ENCODE measurements around the gene DNAJB6.

Gene DNAJB6

DNA sequence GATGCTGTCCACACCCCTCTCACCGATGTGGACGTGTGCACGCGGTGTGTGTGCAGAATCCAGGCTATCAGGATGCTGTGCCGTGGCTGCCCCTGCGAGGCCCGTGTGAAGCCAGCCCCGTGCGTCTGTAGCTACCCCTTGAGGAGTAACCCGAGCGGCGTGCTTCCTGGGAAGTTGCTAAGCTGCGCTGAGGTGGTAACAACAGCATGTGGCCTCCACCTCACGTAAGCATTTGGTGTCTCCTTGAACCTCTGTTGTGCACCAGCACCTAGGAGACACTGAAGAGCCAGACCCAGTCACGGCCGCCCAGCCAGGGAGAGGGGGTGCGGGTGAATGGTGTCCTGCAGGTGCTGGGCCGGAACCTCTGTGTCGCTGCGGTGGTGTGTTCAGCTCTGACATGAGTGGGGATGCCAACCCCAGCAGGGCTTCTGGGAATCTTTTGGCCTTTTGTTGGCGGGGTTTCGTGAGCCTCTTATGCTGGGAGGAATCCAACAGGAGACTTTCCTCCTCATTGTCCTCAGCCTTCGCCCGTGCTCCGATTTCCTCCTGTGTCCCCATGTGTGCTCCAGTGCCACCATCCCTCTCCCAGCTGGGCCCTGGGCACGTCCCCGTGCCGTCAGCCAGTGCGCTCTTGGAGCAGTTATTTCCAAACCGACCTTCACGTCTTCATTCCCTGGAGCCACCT is 60.4 kb downstream of the DNAJB6 start:
- DNase-seq: no peak

DNA sequence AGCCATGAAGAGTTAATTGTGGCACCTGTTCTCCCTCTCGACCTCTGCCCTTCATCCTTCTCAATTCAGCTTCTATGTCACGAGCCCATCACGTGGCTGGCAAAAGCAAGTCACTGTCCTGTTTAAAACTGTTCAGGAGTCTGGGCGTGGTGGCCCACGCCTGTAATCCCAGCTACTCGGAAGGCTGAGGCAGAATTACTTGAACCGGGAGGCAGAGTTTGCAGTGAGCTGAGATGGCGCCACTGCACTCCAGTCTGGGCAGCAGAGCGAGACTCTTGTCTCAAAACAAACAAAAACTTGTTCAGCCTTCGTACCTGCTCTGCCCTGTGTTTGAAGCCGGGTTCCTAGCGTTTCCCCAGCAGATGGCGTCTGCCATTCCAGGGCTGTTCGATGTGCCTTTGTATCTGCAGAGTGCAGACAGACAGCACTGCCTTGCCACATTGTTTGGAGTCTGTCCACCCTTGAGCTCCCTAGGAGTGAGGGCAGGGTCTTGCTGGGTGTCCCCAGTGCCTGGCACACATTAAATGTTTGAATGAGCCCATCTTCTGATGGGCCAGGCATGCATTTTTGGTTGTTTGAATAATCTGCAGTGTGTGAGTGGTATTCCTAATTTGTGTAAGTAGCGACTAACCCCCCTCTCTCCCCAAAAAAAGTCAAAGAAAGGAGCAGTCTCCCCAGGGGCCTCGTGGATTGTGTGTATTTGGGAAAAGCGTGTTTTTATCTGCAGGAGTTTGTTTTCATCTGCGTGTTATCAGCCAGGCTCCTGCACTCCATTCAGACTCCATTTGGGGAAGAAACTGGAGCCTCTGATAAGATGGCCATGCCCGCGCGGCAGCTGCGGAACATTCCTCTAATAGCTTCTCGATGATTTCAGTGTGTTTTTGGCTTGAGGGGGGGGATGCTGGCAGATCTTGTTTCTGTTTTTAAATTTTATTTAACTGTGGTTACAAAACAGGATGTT is 61.2 kb downstream of the DNAJB6 start:
- DNase-seq: peak; percentile 32 to 48

DNA sequence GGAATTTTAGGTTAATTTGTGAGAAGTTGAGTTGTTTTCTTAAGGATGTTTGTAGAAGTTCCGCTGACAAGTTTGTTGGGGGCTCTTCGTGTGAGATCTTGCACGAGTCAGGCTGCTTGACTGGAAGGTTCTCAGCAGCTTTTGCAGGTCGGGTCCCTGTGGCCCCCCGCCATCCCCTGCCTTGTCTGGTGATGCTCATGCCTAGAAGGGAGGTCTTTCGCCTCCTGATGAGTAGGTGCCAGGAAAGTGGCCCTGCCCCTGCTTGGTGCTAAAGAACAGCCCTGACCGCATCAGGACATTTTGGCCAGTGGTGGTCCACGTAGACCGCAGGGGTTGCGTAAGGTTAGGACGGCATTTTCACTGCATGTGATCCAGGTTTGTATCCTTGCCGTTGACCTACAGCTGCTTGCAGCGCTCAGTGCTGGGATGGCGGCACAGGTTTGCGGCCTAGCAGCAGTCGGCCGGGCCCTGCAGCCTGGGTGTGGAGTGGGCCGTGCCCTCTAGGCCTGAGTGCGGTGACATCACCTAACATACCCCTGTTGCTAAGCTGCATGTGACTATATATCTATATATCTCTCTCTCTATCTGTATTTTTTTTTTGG is 62.4 kb downstream of the DNAJB6 start:
- DNase-seq: no peak

DNA sequence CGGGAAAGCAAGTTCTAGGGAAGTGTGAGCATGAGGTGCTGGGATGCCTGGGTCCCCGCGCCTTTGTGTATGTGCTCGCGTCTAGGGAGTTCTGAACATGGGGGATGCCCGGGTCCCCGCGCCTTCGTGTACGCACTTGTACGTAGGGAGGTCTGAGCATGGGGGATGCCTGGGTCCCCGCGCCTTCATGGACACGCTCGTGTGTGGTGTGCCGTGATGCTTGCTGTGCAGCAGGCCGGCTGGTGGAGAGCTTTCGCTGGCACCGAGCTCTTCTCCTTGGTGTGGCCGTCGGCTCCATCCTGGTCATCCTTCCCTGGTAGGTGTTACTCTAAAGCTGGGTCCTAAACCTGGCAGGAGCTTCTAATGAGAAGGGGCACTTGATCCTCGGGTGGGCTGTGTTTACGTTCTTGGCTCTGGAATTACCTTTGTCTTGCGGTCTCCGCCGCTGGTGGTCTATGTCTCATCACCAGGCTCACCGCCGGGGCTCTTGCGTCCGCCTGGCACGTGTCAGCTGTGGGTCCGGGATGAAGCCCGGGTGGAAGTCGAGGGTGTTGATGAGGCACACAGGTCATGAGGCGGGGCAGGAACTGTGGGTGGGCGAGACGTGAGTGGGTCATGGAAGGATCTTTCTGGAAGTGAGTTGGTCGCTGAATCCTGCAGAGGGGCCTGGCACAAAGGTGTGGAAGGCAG is 63.5 kb downstream of the DNAJB6 start:
- no peak for DNase-seq

DNA sequence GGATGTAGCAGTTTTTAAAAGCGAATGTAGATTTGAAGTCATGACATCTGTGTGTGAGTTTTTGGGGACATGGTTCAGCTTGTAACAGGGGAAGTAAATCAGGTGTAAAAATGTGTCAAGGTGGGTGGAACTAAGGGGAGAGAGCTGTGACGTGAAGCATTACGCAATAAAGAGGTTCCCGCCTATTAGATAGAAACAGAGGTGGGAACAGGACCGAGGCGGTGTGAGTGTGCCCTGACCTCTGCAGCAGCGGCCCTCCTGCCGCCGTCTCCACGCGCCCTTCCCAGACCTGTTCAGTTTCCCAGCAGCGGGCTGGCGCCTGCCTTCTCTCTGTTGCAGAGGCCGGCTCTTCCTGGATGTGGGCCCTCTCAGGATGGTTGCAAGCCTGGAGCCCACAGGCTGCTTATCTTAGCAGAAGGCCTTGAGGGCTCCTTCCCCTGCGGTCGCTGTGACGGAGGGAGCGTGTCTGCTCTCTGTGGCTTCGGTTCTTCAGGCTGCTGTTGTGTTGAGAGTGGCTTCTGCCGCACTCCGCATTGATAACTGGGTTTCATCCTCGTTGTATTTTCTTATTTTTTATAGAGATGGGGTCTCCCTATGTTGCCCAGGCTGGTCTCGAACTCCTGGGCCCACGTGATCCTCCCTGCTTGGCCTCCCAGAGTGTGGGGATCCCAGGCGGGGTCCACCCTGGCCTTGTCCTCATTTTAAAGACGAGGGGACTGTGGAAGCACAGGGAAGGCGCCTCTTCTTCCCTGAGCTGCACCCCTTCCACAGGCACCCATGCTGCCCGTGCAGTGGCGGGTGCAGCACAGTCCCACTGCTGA is 65.0 kb downstream of the DNAJB6 start:
- no peak for DNase-seq

DNA sequence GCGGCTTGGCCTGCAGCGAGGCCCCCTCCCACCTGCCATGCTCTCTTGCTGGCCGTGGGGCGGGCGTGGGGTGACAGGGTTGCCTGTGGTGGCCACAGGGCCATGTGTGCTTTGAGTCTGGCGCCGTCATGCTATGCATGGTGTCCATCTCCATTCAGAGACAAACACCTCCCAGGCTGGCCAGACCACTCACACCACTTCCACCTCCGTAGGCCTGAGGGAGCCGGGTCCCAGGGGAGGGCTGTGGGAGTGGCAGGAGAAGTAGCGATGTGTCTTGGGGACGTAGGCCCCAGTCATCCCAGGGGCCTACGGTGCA is 65.5 kb downstream of the DNAJB6 start:
- DNase-seq: no peak

DNA sequence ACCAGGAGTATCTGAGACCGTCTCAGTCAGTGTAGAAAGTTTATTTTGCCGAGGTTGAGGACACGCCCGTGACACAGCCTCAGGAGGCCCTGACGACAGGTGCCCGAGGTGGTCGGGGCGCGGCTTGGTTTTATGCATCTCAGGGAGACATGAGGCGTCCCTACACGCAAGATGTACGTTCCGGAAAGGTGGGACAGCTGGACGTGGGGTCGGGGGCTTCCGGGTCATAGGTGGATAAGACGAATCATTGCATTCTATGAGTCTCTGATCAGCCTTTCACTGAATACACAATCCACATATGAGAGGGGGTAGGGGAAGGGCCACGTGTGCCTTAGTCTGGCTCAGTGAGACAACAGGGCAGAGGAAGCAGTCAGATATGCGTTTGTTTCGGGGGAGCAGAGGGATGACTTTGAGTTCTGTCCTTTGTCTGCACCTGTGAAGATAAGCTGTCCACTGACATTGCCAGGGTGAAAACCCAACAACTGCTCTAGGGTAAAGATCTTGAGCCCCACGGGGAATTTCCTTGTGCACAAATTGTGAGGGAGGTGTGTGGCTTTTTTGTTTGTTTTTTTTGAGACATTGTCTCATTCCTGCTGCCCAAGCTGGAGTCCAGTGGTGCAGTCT is 66.2 kb downstream of the DNAJB6 start:
- no peak for DNase-seq

DNA sequence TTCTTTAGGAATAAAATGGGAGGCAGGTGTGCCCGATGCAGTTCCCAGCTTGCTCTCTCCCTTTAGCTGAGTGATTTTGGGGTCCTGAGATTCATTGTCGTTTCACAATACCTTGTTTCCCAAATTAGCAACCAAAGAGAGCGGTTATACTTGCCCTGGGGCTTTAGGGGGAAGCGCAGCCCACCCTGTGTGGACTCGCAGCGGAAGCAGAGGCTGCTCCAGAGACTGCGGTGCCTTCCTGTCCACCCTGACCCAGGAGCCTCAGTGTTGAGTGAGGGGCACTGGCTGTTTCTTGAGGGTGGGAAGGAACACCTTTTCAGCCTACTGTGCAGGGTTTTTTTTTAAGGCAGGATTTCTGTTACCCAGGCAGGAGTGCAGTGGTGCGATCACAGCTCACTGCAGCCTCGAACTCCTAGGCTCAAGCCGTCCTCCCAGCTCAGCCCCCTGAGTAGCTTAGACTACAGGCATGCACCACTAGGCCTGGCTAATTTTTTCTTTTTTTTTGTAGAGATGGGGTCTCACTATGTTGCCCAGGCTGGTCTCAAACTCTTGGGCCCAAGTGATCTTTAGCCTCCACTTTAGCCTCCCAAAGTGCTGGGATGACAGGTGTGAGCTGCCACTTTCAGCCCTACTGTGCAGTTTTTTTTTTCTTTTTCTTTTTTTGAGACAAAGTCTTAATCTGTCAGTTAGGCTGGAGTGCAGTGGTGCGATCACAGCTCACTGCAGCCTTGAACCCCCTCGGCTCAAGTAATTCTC is 67.0 kb downstream of the DNAJB6 start:
- no peak for DNase-seq

DNA sequence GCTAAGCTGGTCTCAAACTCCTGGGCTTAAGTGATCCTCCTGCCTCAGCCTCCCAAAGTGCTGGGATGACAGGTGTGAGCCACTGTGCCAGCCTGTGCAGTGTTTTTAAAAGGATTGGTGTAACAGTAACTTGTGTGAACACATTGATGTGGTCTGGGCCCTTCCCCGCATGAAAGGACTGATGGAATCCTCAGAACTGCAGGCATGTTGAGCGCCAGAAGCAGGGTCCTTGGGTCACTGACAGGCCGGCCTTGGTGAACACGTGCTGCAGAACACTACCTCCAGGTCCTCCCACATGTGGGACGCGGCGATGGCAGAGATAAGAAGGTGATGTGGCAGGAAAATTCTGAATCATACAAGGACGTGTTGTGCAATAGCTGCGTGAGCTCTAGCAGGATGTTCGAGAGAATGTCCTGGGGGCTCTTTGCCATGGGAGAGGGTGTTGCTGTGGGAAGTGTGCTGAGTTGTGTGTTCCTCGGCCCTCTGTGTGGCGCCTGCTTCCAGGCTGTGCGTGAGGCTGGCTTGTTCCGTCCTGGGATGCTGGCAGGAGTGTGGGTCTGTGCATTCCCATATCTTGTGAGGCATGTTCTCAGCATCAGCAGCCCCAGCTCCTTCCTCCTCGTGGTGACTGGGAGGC is 68.2 kb downstream of the DNAJB6 start:
- DNase-seq: peak; percentile 49 to 51

DNA sequence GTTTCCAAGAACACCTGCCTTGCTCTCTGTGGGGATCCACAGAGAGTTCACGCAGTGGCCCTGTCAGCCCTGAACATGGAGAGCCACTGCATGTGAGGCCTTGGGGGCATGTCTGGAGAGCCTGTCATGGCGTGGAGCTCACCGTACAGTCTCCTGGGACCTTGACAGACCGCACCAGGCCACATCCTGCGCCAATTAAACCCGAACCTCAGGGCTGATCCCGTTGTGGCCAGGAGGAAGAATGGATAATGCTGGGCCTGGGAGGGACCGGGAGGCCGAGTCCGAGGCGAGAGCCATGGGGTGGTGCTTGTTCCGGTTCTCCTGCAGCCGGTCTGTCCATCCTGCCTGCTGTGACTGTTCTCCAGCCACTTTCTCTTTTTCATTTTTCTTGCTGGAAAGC is 68.7 kb downstream of the DNAJB6 start:
- no peak for DNase-seq

DNA sequence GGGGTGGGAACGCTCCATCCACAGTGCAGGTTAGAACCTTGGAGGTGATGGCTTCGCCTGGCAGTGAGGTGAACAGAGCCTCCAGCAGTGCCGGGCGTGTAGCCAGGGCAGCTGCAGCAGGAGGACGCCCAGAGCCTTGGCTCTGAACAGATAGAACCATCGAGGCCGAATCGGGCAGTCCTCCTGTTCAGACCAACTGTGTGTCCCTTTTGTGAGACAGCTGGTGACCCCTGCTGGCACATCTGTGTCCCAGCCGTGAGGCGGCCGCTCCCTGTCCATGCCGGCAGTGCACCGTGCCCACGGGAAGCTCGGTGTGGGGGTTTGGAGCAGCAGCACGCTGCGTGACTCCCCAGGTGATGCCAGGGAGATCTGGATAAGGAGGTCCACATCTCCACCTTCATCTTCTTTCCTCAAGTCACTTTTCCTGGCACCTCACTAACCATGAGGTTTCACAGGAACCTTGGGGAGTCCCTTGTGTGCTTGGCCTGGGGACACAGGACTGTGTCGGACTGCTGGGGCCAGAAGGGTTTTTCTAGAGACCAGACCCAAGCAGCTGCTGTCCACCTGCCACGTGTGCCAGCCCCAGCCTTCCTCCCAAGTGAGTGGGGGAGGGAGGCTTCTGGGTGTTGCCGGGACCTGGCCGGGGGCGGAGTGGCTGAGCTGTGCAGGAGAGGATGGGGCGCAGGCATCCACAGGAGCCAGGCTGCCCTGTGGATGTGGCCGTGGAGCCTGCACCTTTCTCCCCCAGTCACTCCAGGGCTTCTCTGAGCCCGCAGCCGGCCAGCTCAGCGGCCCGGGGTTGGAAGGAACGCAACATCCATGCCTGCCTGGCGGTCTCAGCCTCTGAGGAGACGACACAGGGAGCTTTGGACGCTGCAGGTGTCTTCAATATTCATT is 69.4 kb downstream of the DNAJB6 start:
- no peak for DNase-seq

DNA sequence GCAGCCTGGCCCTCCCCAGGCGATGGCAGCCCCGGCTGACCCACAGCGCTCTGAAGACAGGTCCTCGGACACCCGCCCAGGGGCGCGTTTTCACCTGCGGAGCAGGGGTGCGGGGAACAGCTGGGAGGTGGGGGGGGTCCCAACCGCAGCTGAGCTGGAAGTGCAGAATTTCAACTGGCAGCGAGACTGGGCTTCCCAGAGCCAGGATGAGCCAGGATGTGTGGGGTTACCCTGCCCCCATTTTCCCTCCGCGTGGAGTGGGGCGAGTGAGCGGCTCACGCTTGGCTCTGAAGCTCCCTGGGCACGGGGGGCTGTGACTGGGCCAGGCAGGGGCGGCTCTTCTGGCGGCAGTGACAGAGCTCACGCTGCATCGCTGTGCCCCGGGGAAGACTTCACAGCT is 70.2 kb downstream of the DNAJB6 start:
- no peak for DNase-seq

DNA sequence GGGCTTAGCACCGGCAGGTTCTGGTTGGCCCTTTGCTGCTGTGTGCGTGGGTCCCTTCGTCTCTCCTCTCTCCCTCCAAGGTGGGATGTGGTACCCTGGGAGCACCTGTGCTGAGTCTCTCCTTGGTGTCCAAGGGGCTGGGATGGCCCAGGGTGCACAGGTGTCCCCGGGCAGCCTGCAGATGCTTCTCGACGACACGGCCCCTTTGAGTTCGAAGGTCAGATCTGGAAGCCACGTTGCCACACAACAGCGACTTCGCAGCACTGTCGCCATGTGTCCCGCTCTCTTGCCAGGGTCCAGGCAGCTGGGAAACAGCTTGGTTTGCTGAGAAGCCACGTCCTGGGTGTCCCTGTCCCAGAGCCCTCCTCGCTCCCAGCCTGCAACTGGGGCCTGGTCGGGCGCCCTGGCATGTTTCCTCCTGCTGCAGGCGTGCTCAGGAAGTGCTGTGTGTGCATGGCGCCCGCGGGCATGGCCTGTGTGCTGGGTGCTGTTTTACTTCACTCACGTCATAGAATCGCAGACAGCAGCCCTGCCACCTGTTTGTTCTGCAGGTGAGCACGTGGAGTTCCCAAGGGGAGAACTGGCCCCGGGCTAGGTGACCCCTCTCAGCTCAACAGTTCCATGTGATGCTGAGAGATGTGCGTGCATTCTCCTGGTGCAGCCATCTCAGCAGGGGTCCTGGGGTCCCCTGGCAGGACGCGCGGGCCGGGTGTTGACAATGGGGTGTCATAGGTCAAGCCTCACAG is 70.9 kb downstream of the DNAJB6 start:
- DNase-seq: no peak

DNA sequence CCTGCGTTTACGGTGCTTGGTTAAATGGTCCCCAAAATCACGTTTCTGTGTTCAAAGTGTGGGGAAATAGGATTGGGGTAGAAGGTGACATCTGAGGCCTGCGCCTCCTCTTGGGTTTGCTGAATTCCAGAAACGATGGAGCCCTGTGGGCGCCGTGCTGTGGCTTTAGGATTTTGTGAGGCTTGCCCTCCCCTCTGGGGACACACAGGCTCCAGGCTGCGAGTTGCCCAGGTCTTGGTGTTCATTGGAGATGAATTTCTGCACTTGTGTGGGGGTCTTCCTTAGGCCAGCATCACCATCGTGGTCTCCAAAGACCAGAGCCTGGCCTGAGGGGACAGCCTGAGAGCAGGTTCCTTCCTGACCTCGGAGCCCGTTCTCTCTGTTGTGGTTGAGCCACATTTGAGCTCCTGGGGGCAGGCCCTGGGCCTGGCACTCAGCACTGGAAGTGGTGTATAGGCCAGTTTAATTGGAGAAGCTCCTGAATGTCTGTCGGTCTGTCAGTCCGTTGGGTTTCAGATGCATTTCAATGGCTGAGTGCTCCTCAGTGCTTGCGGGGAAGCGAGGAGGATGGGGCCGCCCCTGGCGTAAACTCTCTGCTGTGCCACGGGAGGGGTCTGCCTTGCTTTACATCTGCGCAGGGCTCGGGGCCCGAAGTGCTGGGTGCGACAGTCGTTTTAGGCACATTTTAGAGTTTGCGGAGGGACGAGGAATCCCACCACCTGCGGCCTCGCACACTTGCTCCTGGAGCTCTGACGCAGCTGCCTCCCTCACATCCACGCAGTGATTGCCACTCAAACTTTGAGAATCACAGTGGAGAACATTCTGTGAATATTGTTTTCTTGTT is 71.7 kb downstream of the DNAJB6 start:
- DNase-seq: no peak

DNA sequence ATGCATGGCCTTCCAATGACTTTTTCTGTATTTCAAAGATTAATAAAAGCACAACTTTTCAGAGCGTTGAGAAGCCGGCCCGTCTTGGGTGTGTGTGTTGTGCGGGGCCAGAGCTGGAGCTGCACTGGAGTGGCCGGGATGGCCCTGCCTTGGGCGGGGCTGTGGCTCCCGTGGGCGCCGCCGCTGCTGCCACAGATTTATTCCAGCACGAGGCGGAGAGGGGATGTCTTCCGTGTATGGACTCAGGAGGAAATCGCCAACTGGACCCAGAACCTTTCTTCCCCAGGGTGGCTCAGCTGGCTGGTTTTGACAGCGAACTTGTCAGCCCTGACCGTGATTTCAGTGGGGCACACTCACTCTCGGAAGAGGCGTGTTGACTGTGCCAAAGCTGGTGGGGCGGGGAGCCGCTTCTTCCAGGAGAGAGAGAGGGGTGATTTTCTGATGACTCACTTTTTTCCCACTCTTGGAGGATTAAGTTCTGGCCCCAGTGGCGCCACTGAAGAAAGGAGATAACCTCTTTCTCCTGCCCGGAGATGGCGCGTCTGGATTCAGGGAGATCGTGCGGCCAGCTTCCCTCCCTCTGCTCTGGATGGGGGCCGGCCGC is 72.4 kb downstream of the DNAJB6 start:
- DNase-seq: no peak

DNA sequence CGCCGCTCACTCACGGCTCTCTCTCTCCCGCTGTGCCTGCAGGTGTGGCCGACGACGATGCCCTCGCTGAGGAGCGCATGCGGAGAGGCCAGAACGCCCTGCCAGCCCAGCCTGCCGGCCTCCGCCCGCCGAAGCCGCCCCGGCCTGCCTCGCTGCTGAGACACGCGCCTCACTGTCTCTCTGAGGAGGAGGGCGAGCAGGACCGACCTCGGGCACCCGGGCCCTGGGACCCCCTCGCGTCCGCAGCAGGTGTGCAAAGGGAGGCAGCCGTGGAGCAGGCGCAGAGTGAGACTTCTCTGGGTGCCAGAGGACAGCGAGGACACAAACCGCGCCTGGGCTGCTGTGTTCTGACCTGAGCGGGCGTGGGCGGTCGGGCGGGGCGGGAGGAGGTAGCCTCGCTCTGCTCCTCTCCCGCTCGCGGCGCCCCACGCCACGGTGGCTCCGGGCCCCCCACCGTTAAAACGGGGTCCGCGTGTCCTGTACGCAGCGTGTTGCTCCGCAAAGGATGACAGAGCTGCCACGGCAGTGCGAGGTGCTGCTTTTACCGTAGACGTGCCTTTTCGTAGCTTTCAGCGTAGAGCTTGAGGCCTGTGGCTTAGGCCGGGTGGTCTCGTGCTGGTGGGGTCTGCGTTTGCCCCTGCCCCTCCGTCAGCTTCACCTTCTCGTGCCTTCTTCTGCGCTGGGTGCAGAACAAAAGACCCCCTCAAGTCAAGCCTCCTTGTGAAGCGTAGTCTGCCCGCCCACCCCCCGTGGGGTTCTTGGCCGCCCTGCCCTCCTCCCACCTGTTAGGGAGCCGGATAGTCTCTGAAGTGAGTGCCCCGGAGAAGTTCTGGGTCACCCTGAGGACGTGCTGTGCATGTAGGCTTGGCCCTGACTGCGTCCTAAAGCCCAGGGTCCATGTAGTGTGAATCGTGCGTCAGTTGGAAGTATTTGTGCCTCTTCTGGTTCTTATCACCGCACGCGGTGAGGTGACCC is 73.2 kb downstream of the DNAJB6 start:
- DNase-seq: no peak
